Lung (tissue), 12 donors: ENCODE data around the gene ARG2. TPM values are rescaled to one million over a fixed set of nuclear protein-coding genes. Genes with fewer than 3 reads are reported as not detected.

Experiments used
- ATAC-seq: fragments of 200-7000 bp; cut with Tn5 transposase; one replicate; pipeline ENCODE4 v1.9.1; 2020; ENCODE audit warnings: moderate number of reproducible peaks; ENCODE audit not compliant: insufficient read depth, low FRiP score
- DNase-seq, 3 donors: peaks; one replicate each; pipeline ENCODE4 v3.0.0-alpha.2; 2013 to 2017
- H3K27ac ChIP-seq, 2 donors: one replicate each; pipeline ENCODE4 v1.5.1; 2013; ENCODE audit warnings: mild to moderate bottlenecking in 2 of 2, moderate library complexity in 2 of 2, control low read depth in 1 of 2, inconsistent platforms in 1 of 2, low read depth in 1 of 2, low read length in 1 of 2
- H3K27me3 ChIP-seq, 3 donors: one replicate each; pipeline ENCODE4 v1.5.1; 2013; ENCODE audit warnings: low read length in 2 of 3; ENCODE audit not compliant: control insufficient read depth in 3 of 3, insufficient read depth in 3 of 3
- H3K36me3 ChIP-seq, 4 donors: one replicate each; pipeline ENCODE4 v1.5.1; 2013; ENCODE audit warnings: low read length in 4 of 4, mild to moderate bottlenecking in 1 of 4, moderate library complexity in 1 of 4; ENCODE audit not compliant: control insufficient read depth in 4 of 4, insufficient read depth in 4 of 4
- H3K4me1 ChIP-seq, 5 donors: one replicate each; pipeline ENCODE4 v1.5.1; 2013; ENCODE audit warnings: low read length in 5 of 5, mild to moderate bottlenecking in 2 of 5, moderate library complexity in 1 of 5; ENCODE audit not compliant: control insufficient read depth in 5 of 5, insufficient read depth in 5 of 5
- H3K4me3 ChIP-seq: one replicate; pipeline ENCODE4 v1.5.1; 2013; ENCODE audit warnings: mild to moderate bottlenecking, control low read depth, moderate library complexity
- H3K9ac ChIP-seq, 2 donors: one replicate each; pipeline ENCODE4 v1.5.1; 2013; ENCODE audit warnings: low read length in 2 of 2, control low read depth in 1 of 2; ENCODE audit not compliant: insufficient read depth in 1 of 2
- H3K9me3 ChIP-seq, 4 donors: one replicate each; pipeline ENCODE4 v1.5.1; 2013; ENCODE audit warnings: low read length in 3 of 4, mild to moderate bottlenecking in 1 of 4, moderate library complexity in 1 of 4; ENCODE audit not compliant: control insufficient read depth in 4 of 4, insufficient read depth in 3 of 4
- WGBS, 2 donors: extraction: QIAGEN DNeasy Blood & Tissue Kit; methylation state at CpG; one replicate each; pipeline ENCODE4 v1.1.7; 2013; 5-methylcytosine and 5-hydroxymethylcytosine counted together
- polyA plus RNA-seq, 2 donors: library from polyadenylated mRNA; stranded (reverse); fragments of 200-250 nt; gene quantifications; one replicate each; pipeline ENCODE4 v1.2.1, GENCODE V29; 2013
- total RNA-seq, 2 donors: library from RNA; depleted of rRNA in 1 of 2; stranded (reverse); fragments of >200 nt in 1 of 2; gene quantifications; one replicate each; pipeline ENCODE4 v1.2.1, GENCODE V29; 2014 to 2021
- TF ChIP-seq, protein P1 (sequence below): IDR thresholded peaks from 2 replicates; pipeline ENCODE4 v1.5.1; 2012; ENCODE audit warnings: mild to moderate bottlenecking; ENCODE audit errors: control extremely low read depth, extremely low read depth
- donor health status: control.
- donor health status: control.
- donor health status: Bipolar disorder and iron deficiency.
- donor health status: healthy.
- donor health status: DM: yes; HTN: yes; CAD: no.

Gene ARG2
- total and polyA plus RNA-seq, 4 donors, result 1.1 to 5.9 (median 5.0) TPM

DNA sequence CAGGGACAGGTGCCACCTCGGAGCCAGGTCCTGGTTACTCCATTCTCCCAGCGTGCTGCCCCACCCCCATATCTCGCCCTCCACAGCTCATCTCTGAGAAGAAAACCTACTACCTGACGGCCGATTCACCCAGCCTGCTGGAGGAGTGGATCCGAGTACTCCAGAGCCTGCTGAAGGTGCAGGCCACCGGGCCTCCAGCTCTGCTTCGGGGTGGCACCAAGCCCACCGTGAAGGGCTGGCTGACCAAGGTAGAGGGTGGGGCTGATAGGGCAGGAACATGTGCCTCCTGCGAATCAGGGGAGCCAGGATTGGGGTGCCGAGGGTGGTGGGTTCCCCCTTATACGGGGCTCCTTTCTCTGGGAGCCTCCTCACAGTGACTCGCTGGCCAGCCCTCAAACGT is 45.6 kb upstream of the ARG2 start:
- TF ChIP-seq, protein P1, sequence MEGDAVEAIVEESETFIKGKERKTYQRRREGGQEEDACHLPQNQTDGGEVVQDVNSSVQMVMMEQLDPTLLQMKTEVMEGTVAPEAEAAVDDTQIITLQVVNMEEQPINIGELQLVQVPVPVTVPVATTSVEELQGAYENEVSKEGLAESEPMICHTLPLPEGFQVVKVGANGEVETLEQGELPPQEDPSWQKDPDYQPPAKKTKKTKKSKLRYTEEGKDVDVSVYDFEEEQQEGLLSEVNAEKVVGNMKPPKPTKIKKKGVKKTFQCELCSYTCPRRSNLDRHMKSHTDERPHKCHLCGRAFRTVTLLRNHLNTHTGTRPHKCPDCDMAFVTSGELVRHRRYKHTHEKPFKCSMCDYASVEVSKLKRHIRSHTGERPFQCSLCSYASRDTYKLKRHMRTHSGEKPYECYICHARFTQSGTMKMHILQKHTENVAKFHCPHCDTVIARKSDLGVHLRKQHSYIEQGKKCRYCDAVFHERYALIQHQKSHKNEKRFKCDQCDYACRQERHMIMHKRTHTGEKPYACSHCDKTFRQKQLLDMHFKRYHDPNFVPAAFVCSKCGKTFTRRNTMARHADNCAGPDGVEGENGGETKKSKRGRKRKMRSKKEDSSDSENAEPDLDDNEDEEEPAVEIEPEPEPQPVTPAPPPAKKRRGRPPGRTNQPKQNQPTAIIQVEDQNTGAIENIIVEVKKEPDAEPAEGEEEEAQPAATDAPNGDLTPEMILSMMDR, result no peak
- Histone ChIP-seq H3K27me3 (no peaks in the 10 kb centered on the region), H3K4me3 (no peak overlapping the region), H3K9me3 (peaks cover 0 to 2% (median 0%) of the 10 kb centered on the region in 4 donors), H3K36me3 (no peaks in the 10 kb centered on the region), H3K9ac (no peak overlapping the region), H3K27ac (no peak overlapping the region), H3K4me1 (no peaks in the 10 kb centered on the region)
- no peak for DNase-seq
- WGBS, 2 donors, result 91 to 93% methylated on average over 14 of the region's 14 CpGs
- no peak for ATAC-seq

DNA sequence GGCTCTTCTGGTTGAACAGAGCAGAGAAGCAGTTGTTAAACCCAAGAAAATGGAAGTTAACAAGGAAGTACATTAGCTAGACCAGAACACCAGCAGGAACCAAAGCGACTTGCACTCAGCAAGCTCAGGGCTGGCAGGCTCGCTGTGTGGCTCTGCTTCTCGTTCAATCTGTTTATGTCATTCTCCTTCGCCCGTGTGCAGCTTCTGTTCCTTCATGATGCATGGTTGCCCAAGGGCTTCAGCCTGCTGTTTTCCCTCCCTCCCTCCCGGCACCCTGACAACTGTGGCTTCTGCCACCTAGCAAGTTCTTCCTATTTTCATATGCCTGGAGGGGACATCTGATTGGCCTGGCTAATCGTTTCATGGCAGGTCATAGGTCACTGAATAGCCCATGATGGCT is 44.9 kb upstream of the ARG2 start:
- H3K27me3 ChIP-seq, result no peaks in the 10 kb centered on the region
- ATAC-seq (no peak), DNase-seq (no peak)
- 82 to 86% methylated on average over 7 of the region's 7 CpGs for WGBS, 2 donors
- H3K4me1 ChIP-seq, result no peaks in the 10 kb centered on the region
- H3K36me3 ChIP-seq, result no peaks in the 10 kb centered on the region
- H3K4me3 ChIP-seq, result no peak overlapping the region
- H3K9me3 ChIP-seq, result peaks cover 0 to under 1% (median 0%) of the 10 kb centered on the region in 4 donors
- TF ChIP-seq, protein P1, result no peak
- H3K27ac ChIP-seq, result no peak overlapping the region
- H3K9ac ChIP-seq, result no peak overlapping the region

- ATAC-seq, result no peak
- WGBS, 2 donors, result 57 to 70% methylated on average over 9 of the region's 9 CpGs
- TF ChIP-seq, protein P1, result no peak
Observed at GRCh38 chr14:67575684-67576083, 44.0 kb upstream of the ARG2 start.

GRCh38 chr14:67576216-67576955 is 43.3 kb upstream of the ARG2 start:
- no peaks in the 10 kb centered on the region for H3K9me3 ChIP-seq
- DNase-seq, result no peak
- peaks cover 0 to 1% (median 0%) of the 10 kb centered on the region in 4 donors for H3K36me3 ChIP-seq
- 93 to 95% methylated on average over 7 of the region's 7 CpGs for WGBS, 2 donors
- ATAC-seq, result no peak
- H3K27me3 ChIP-seq, result no peaks in the 10 kb centered on the region
- H3K4me1 ChIP-seq, result no peaks in the 10 kb centered on the region
- H3K27ac ChIP-seq, result no peak overlapping the region
- H3K9ac ChIP-seq, result no peak overlapping the region
- TF ChIP-seq, protein P1, result no peak
- no peak overlapping the region for H3K4me3 ChIP-seq

More at GRCh38 chr14:67575684-67576083, 44.0 kb upstream of the ARG2 start:
- H3K4me3 ChIP-seq, result no peak overlapping the region
- no peaks in the 10 kb centered on the region for H3K27me3 ChIP-seq
- H3K36me3 ChIP-seq, result no peaks in the 10 kb centered on the region
- H3K9me3 ChIP-seq, result no peaks in the 10 kb centered on the region
- H3K9ac ChIP-seq, result no peak overlapping the region
- DNase-seq, result no peak
- no peaks in the 10 kb centered on the region for H3K4me1 ChIP-seq
- H3K27ac ChIP-seq, result no peak overlapping the region
